NK-92 (cell line): ENCODE data around the gene CCL16.
"Not testable (repeated sequence)": the region's sequence is repeated elsewhere in the genome, so short reads cannot be mapped to it uniquely, and the experiment has no call there.

ENCODE experiments used
- DNase-seq: peaks from one replicate; lab custom pipeline; 2025; ENCODE audit not compliant: unreplicated experiment; lab: John Stamatoyannopoulos, UW

Gene CCL16

DNA sequence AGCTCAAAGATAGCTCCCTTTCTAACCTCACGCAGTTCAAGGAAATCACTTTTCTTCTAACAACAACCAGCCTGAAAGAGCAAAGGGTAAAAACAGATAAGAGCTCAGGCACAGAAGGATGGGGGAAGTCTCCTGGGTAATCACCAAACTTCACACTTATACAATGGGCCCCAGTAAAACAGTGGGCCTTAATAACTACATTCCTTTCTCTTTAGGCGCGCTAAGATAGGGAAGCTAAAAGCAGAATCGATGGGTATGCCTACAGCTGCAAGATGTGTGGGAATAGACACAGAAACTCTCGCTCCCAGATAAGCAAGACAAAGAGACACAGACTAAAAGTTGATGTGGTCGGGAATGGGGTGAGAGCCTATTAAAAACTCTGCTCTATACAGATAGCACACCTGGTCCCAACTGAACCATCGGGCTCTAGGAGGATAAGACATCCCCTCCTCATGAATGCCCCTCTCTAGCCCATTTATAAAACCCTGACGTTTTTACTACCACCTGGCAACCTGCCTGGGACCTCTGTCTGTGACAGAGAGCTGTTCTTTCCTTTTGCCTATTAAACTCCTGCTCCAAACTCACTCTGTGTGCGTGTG lies 38.6 kb downstream of the CCL16 start:
- DNase-seq: no peak

DNA sequence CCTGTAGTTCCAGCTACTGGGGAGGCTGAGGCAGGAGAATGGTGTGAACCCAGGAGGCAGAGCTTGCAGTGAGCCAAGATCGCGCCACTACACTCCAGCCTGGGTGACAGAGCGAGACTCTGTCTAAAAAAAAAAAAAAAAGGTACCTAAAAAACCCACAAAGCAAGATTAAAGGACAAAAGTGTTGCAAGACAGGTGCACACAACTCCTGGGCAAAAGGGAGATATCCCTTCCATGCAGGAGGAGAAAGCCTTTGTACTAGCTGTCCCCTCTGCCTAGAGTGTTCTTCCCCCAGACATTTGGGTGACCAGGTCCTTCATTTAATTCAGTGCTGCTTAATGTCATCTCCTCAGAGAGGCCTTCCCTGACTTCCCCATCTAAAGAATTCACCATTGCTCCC lies 42.8 kb downstream of the CCL16 start:
- DNase-seq: not testable (repeated sequence)

DNA sequence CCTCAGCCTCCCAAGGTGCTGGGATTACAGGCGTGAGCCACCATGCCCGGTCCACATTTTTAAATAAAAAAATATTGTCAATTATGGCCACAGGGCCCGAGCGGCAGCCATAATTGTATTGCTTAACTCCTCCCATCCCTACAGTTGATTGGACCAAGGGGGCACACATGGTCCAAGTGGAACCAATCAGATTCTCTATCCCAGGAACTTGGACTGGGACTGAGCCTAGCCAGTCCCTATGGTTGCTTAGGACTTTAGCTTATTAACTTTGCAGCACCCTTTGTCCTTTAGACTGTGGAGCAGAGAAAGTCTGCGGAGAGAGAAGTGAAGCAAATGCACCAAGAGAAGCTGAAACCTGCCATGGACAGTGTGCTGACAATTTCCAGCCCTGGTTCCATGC lies 45.2 kb downstream of the CCL16 start:
- DNase-seq: no peak

DNA sequence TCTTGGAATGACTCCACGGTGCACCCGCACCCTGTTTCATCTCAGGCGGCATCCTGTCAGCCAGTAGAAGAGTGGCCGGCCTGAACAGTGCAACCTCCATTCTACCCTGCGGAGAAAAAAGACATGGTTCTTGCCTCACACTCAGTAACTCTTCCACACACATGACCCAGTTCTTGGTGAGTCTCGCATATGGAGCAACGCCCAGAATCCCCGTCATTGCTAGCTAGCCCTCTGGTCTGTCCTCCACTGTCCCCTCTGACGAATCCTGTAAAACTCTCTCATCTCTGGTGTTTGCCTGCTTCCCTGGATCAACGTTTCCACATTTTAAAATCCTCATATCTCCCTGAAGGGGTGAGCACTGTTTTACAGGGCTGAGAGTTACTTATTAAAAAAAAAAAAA lies 46.5 kb downstream of the CCL16 start:
- DNase-seq: no peak

DNA sequence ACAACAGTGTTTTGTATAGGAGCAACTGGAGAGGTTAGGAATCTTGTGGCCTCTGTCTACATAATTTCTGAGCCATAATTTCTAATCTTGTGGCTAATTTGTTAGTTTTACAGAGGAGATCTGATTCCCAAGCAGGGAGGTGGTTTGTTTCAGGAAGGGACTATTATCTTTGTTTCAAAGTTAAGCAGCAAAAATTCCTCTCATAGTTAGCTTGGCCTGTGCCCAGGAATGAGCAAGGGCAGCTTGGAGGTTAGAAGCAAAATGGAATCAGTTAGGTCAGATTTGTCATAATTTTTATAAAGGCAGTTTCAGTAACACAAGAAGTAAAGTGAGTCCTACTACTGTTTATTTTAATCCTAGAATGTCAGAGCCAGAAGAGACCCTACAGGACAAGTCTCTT lies 48.7 kb downstream of the CCL16 start:
- DNase-seq: no peak

DNA sequence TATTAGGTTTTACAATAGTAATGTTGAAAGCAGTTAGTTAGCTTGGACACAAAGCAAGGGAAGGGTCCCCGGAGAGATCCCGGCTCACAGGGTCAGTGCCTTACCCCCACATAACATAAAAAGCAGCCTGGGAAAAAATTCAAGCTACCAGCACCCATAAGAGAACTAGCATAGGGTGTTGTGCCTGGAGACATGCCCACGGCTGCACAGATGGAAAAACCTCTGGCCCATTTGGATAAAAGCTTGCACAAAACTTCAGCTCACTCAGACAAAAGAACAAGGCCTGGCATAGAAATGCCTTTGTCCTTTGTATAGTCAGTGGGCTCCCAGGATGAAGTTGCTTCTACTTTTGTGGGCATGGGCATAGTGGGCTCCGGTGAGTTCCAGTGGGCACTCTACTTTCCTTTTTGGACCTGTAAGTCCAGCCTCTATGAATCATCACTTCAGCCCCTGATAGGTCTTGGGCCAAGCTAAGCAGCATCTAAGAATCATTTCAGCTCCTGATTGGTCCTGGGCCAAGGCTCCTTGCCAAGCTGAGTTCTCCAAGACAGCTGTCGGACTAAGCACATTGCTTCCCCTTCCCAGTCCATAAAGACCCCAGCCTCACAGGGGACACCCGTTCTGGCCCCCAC lies 49.4 kb downstream of the CCL16 start:
- DNase-seq: no peak

DNA sequence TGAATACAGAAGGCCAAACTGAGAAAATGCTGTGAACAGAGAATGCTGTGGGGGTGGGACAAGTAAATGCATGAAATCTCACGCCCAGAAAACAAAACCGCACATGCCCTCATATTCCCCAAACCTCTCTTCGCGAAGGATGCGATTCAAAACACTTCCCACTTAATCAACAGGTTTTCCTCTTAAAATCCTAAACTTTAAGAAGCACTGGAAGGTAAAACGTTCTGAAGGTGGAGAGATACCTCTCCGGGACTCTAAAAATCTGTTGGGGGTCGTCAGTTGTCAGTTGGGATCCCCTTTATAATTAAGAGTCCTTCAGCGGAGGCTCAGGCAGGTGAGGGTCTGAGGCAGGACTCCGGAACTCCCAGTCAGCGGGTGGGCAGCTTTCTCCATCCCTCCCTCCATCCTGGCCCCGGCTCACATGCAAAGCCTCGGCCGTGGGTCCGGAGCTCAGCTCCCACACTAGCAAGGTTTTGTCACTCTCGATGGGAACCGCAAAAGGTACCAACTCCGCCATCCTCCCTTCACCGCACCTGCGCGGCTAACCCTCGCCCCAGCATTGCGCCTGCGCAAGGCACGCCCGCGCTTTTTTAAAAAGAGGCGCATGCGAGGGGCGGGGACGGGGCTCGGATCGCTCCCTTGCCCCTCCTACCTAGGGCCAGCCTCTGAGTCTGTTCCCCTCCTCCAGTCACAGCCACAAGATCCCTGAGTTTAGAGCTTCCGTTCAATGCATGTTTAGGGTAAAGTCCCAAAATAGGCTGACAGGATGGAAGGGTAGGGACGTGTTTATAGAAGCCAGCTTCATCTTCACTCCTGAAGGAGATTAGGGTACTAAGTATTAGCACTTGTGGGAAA lies 50.9 kb downstream of the CCL16 start, which contains the start of gene RDM1:
Gene RDM1 (minus strand): TSS at position 563 of the 855 bp plus-strand sequence. CDS start 46 bp downstream, at position 517.
- no peak for DNase-seq

DNA sequence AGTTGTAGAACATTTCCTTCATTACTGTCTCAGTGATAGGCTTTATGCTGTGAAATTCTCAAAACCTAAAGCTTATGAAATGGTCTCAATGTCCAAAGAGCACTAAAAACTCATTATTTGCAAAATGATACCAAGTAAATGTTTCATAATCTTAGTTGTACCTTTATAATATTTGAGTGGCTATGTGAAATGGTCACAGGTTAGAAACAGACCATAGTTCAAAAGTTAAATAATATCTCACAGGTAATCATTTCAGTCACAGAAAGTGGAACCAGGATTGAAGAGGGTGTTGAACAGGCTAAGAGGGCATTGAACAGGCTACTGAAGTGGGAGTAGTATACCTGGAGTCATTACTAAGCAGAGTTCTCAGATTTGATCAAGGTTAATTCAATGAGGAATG lies 53.6 kb downstream of the CCL16 start:
- no peak for DNase-seq
